Testis (tissue), 2 donors: ENCODE results near the gene AGBL4.

Experiments used
- CTCF ChIP-seq, 3 experiments: fragments of 450-650 bp in 2 of 3; fragments of 200-600 bp in 1 of 3; sonication (generic) in 1 of 3; IDR thresholded peaks; one replicate each; pipeline ENCODE4 v1.5.1; 2016 to 2019; ENCODE audit warnings: antibody characterized with exemption in 3 of 3, mild to moderate bottlenecking in 2 of 3, moderate library complexity in 1 of 3
- POLR2A ChIP-seq: fragments of 450-650 bp; IDR thresholded peaks from one replicate; pipeline ENCODE4 v1.6.1; 2017; ENCODE audit warnings: antibody characterized with exemption, mild to moderate bottlenecking, moderate library complexity

- no peak for TF ChIP-seq CTCF (IDR thresholded peaks at IDR 0.05)
- no peak for TF ChIP-seq POLR2A
These were observed 919.2 kb downstream of the AGBL4 start for GRCh38 chr1:49104575-49104974.
